Small intestine (tissue), 7 donors: ENCODE data around the gene PCSK5. TPM values are rescaled to one million over a fixed set of nuclear protein-coding genes. Genes with fewer than 3 reads are reported as not detected.
A peak's percentile ranks its signal among the peaks of the same experiment; 100 is the strongest.

Experiments used
- DNase-seq, 2 donors: peaks; one replicate each; pipeline versions ENCODE4 v3.0.0 to v3.0.0-alpha.2; 2013
- FAIRE-seq: peaks from 2 replicates; lab custom pipeline; 2012; peaks lifted over from hg19 to GRCh38; lab: Jason Lieb, UNC
- H3K27ac ChIP-seq, 3 donors: one replicate each; pipeline ENCODE4 v1.5.1; 2013; ENCODE audit warnings: low read length in 2 of 3, mild to moderate bottlenecking in 2 of 3, control low read depth in 1 of 3, inconsistent platforms in 1 of 3, low read depth in 1 of 3, moderate library complexity in 1 of 3
- H3K27me3 ChIP-seq, 3 donors: one replicate each; pipeline ENCODE4 v1.6.1; 2013; ENCODE audit warnings: low read length in 3 of 3, inconsistent platforms in 1 of 3; ENCODE audit not compliant: control insufficient read depth in 3 of 3, insufficient read depth in 3 of 3
- H3K36me3 ChIP-seq, 3 donors: one replicate each; pipeline ENCODE4 v1.6.1; 2013; ENCODE audit warnings: low read length in 3 of 3, inconsistent platforms in 1 of 3, low read depth in 1 of 3, mild to moderate bottlenecking in 1 of 3, moderate library complexity in 1 of 3; ENCODE audit not compliant: control insufficient read depth in 3 of 3, insufficient read depth in 2 of 3
- H3K4me1 ChIP-seq, 3 donors: one replicate each; pipeline ENCODE4 v1.6.1; 2013; ENCODE audit warnings: low read length in 2 of 3, inconsistent platforms in 1 of 3, low read depth in 1 of 3, mild to moderate bottlenecking in 1 of 3, moderate library complexity in 1 of 3; ENCODE audit not compliant: control insufficient read depth in 3 of 3, insufficient read depth in 2 of 3
- H3K4me3 ChIP-seq, 3 donors: one replicate each; pipeline ENCODE4 v1.5.1; 2013; ENCODE audit warnings: low read length in 3 of 3, control low read depth in 1 of 3, inconsistent platforms in 1 of 3, low read depth in 1 of 3, mild to moderate bottlenecking in 1 of 3, moderate library complexity in 1 of 3
- H3K9me3 ChIP-seq, 2 donors: one replicate each; pipeline ENCODE4 v1.6.1; 2013; ENCODE audit warnings: low read depth in 1 of 2, low read length in 1 of 2; ENCODE audit not compliant: control insufficient read depth in 2 of 2, insufficient read depth in 1 of 2
- WGBS, 3 donors: extraction: QIAGEN DNeasy Blood & Tissue Kit; methylation state at CpG; one replicate each; pipeline ENCODE4 v1.1.7; 2013; 5-methylcytosine and 5-hydroxymethylcytosine counted together
- polyA plus RNA-seq, 4 donors: library from polyadenylated mRNA; stranded (reverse) in 3 of 4; unstranded in 1 of 4; fragments of 200-250 nt in 3 of 4; fragments of 120-200 nt in 1 of 4; gene quantifications; one replicate each; pipeline versions ENCODE4 v1.2.1 to v1.2.3, GENCODE V29; 2013
- donor health status: healthy with polysubstance abuse.
- donor health status: control.
- donor health status: control.
- donor health status: Bipolar disorder and iron deficiency.
- donor health status: healthy.

PCSK5 gene
- polyA plus RNA-seq, 4 donors, result 10.3 to 92.3 (median 16.6) TPM

DNA sequence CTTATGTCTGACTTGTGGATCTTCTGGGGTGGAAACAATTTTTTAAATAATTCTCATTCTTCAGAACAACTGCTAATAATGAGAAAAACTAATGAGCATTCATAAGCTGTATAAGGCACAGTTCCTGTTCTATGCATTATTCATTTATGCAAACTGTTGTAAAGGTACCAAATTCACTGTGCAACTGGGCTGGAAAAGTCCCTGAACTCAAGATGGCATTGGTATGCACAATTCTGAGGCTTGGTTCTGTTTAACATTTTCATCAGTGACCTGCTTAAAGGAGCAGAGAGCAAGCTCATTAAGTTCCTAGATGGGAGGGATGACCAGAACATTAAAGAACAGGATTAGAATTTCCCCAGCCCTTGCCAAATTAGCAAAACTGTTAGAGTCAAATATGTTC, 399.2 kb downstream of the PCSK5 start:
- H3K9me3 ChIP-seq, result no peaks in the 10 kb centered on the region
- no peak for DNase-seq
- no peak for FAIRE-seq
- peaks cover 3 to 29% (median 10%) of the 10 kb centered on the region in 3 donors for H3K36me3 ChIP-seq
- H3K4me3 ChIP-seq, result no peak overlapping the region
- H3K4me1 ChIP-seq, result peaks cover 0 to 8% (median 0%) of the 10 kb centered on the region in 3 donors
- H3K27ac ChIP-seq, result no peak overlapping the region
- no peaks in the 10 kb centered on the region for H3K27me3 ChIP-seq

DNA sequence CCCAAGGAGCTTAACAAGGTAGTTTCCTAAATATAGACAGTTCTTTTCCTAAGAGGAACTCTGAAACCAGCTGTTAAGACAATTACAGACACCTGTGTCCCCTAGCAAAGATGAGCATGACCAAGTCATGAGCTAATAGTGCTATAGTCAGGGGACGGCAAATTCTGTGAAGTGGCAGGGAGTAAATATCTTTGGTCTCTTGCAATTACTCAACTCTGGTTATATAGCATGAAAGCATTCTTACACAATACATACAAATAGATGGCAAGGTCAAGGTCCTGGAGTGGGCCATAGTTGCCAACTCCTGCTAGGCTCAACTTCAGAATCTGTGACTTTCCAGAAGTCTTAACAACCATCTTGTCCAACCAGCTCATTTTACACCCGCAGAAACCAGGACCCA, 400.1 kb downstream of the PCSK5 start:
- FAIRE-seq (no peak), DNase-seq (peak in 1 of 2 donors; percentile 33)
- Histone ChIP-seq H3K27ac (no peak overlapping the region), H3K36me3 (peaks cover 3 to 33% (median 10%) of the 10 kb centered on the region in 3 donors), H3K27me3 (no peaks in the 10 kb centered on the region), H3K9me3 (no peaks in the 10 kb centered on the region), H3K4me1 (peaks cover 0 to 8% (median 0%) of the 10 kb centered on the region in 3 donors), H3K4me3 (no peak overlapping the region)
- 93 to 97% (median 94%) methylated on average over 2 of the region's 2 CpGs for WGBS, 3 donors

DNA sequence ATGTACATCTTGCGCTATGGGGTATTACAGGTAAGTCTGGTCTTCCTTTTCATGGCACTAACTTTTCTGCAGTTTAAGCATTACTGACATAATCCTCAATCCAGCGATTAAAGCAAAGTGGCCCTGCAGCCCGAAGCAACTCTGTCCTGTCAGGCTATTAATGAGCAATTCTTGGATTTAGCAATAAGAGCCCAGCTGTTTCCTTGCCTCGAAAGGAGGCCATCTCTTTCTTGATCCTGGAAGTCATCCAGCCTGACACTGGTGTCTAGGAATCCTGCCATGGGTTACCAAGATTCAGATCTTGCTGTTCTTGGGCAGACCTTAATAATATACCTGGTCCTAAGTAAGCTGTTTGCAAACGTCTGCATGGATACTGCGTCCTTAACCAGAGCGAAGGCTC, 401.8 kb downstream of the PCSK5 start:
- FAIRE-seq (no peak), DNase-seq (no peak)
- Histone ChIP-seq H3K9me3 (no peaks in the 10 kb centered on the region), H3K36me3 (peaks cover 3 to 38% (median 11%) of the 10 kb centered on the region in 3 donors), H3K27ac (peak overlapping the region in 1 of 3 donors; percentile 46), H3K4me1 (peaks cover 0 to 15% (median 6%) of the 10 kb centered on the region in 3 donors), H3K27me3 (no peaks in the 10 kb centered on the region), H3K4me3 (no peak overlapping the region)
- 69 to 86% (median 76%) methylated on average over 7 of the region's 7 CpGs for WGBS, 3 donors

DNA sequence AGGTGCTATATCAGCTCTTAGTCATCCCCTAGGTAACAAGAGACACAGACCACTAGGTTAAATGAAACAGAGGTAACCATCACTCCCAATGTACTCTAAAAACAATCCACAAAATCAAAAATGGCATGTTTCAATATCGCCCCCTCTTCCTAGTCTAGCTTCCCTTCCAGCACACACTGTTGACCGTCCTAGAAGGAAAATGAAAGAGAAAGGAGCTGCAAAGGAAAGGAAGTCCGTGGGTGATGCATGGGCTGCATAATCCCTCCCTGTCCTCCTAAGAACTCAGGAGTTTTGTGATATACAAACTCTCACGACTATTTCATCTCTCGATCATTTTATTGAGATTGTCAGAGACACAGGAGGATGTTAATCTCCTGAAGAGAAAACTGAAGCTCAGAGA, 402.2 kb downstream of the PCSK5 start:
- Histone ChIP-seq H3K4me1 (peaks cover 0 to 19% (median 6%) of the 10 kb centered on the region in 3 donors), H3K27ac (peak overlapping the region in 1 of 3 donors; percentile 46), H3K36me3 (peaks cover 3 to 41% (median 13%) of the 10 kb centered on the region in 3 donors), H3K27me3 (no peaks in the 10 kb centered on the region), H3K4me3 (no peak overlapping the region), H3K9me3 (no peaks in the 10 kb centered on the region)
- DNase-seq, result no peak
- FAIRE-seq, result no peak
- WGBS, 3 donors, result 53 to 77% (median 63%) methylated on average over 5 of the region's 5 CpGs

DNA sequence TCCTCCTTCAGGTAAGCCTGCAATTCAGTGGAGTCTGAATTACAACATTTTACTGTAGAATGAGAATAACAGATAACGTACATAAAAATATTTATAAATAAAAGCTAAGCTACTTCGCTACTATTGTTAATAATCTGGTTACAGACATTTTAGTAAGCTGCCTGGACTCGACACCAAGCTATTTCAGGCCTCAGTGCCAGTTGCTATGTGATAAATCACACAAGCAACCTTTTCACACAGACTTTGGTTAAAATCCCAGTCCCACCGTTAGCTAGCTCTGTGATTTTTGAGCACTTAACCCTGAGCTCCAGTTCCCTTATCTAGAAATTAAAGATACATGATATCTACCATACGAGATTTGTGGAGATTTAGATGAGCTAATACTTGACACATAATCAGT, 403.8 kb downstream of the PCSK5 start:
- peaks cover 0 to 20% (median 6%) of the 10 kb centered on the region in 3 donors for H3K4me1 ChIP-seq
- no peak overlapping the region for H3K27ac ChIP-seq
- DNase-seq (no peak), FAIRE-seq (no peak)
- no peaks in the 10 kb centered on the region for H3K27me3 ChIP-seq
- H3K9me3 ChIP-seq, result no peaks in the 10 kb centered on the region
- H3K36me3 ChIP-seq, result peaks cover 3 to 44% (median 10%) of the 10 kb centered on the region in 3 donors
- H3K4me3 ChIP-seq, result no peak overlapping the region
- 70 to 79% (median 78%) methylated on average over 5 of the region's 5 CpGs for WGBS, 3 donors

DNA sequence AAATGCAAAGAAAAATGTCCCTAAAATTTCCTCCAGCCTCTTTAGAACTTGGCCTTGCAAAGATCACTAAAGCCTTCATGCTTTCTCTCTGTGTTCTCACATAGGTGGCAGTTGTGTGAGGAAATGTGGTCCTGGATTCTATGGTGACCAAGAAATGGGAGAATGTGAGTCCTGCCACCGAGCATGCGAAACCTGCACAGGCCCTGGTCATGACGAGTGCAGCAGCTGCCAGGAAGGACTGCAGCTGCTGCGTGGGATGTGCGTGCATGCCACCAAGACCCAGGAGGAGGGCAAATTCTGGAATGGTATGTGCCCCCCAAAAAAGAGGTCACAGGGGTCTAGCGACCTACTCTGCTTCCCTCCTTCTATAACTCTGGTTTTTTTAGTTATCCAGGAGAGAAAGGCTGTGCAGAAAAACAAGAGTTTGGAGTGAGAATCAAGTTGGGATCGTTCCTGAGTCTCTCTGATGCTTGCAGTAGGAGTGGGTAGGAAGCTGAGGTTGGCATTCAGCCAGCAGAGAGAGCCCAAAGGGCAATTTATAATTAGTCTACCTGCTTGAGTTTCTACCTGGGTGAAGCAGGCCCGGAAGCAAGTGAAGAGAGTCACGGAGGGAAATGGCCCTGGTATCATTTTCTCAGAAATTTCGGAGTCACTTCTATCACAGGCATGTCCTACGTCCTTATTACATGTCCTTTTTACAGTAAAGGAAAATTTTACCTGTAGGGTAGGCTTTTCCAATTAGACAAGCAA, 406.3 kb downstream of the PCSK5 start:
- FAIRE-seq (no peak), DNase-seq (peak; percentile 72 to 86)
- H3K4me3 ChIP-seq, result no peak overlapping the region
- H3K27me3 ChIP-seq, result no peaks in the 10 kb centered on the region
- peaks cover 3 to 56% (median 11%) of the 10 kb centered on the region in 3 donors for H3K36me3 ChIP-seq
- H3K4me1 ChIP-seq, result peaks cover 0 to 12% (median 6%) of the 10 kb centered on the region in 3 donors
- 39 to 67% (median 56%) methylated on average over 11 of the region's 11 CpGs for WGBS, 3 donors
- H3K9me3 ChIP-seq, result no peaks in the 10 kb centered on the region
- no peak overlapping the region for H3K27ac ChIP-seq

DNA sequence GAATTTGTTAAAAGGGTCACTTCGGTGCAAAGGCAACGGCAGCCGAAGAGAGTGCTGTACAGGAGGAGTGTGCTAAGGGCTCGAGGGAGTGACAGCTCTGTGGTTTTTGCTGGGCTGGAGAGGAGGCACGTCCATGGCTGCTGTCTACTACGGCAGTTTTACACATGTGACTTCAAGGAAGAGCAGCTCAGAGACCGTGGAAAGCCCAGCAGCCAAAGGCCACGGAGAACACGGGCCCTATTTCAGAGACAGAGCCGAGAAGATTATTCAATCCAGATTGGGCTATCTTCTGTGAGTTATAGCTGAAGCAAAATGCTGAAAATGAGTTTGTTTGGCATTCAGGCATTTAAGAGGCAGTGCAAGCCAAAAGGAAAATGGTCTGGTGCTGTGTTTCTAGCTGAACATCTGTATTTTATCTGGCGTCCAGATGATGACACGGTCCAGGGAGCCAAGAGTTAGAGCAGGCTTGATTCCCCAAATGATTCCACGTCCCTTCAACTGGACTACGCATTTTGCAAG, 407.3 kb downstream of the PCSK5 start:
- Histone ChIP-seq H3K36me3 (peaks cover 0 to 53% (median 11%) of the 10 kb centered on the region in 3 donors), H3K27ac (peak overlapping the region in 1 of 3 donors; percentile 23), H3K27me3 (no peaks in the 10 kb centered on the region), H3K4me1 (peaks cover 0 to 12% (median 6%) of the 10 kb centered on the region in 3 donors), H3K4me3 (no peak overlapping the region), H3K9me3 (no peaks in the 10 kb centered on the region)
- no peak for DNase-seq
- no peak for FAIRE-seq
- WGBS, 3 donors, result 49 to 88% (median 75%) methylated on average over 14 of the region's 14 CpGs

DNA sequence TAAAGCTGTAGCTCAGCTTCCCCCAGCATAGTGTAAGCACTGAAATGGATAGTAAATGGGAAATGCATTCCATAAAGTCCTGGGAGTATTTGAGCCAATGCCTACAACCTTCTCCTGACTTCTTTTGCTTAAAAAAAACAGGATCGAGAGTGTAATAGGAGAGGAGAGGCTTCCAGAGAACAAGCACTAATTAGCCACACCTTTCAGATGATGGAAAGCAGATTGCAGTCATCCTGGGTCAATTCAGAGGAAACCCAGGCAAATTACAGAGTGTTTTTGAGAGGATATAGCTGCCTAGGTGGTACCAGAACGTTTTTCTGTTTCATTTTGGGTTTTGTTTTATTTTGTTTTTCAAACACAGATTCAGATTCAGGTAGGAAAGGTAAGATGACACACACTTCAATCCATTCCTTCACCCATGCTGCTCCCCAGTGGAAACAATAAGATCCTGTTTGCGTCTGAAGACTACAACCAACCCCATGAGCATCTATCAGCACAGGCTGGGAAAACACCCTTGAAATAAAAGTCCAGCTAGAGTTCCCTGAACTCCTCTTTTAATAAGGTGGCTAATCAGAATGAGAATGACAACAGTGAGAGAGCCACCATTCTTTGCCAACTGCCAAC, 408.2 kb downstream of the PCSK5 start:
- Histone ChIP-seq H3K27ac (no peak overlapping the region), H3K9me3 (no peaks in the 10 kb centered on the region), H3K4me3 (no peak overlapping the region), H3K36me3 (peaks cover 0 to 48% (median 11%) of the 10 kb centered on the region in 3 donors), H3K4me1 (peaks cover 0 to 12% (median 6%) of the 10 kb centered on the region in 3 donors), H3K27me3 (no peaks in the 10 kb centered on the region)
- 60 to 70% (median 69%) methylated on average over 3 of the region's 3 CpGs for WGBS, 3 donors
- no peak for FAIRE-seq
- no peak for DNase-seq
